B cell (primary cell): ENCODE results near the gene CHD5. TPM values are rescaled to one million over a fixed set of nuclear protein-coding genes. Genes with fewer than 3 reads are reported as not detected.

Source experiments
- ATAC-seq: fragments of 200-7000 bp; cut with Tn5 transposase; one replicate; pipeline ENCODE4 v1.10.0; 2021; ENCODE audit warnings: low read depth, mild to moderate bottlenecking, moderate number of reproducible peaks, moderate library complexity
- CTCF ChIA-PET: fragments of 350-600 bp; sonication (Branson Sonifier 250); formaldehyde crosslinking; loops from one replicate; lab custom pipeline; 2021; ENCODE audit warnings: antibody characterized with exemption, inconsistent platforms; lab: Charles Lee
- POLR2A ChIA-PET: fragments of 350-600 bp; sonication (Branson Sonifier 250); formaldehyde crosslinking; loops from one replicate; lab custom pipeline; 2021; ENCODE audit warnings: antibody characterized with exemption; lab: Charles Lee
- DNase-seq: peaks from one replicate; pipeline ENCODE4 v3.0.0; 2013
- H2AFZ ChIP-seq: 2 replicates; pipeline ENCODE4 v1.6.1; 2012; ENCODE audit warnings: mild to moderate bottlenecking, low read depth, low read length; ENCODE audit not compliant: insufficient read depth, poor library complexity, severe bottlenecking
- H3K27ac ChIP-seq, 2 donors: 1 replicate in 1 of 2; 2 replicates in 1 of 2; pipeline ENCODE4 v1.5.1; 2012 to 2013; ENCODE audit warnings: low read length in 2 of 2, mild to moderate bottlenecking in 2 of 2, moderate library complexity in 1 of 2
- H3K27me3 ChIP-seq, 4 experiments: fragments of 200-600 bp in 1 of 4; sonication (generic) in 1 of 4; replicated peaks in 1 of 4; 1 replicate in 2 of 4; 2 replicates in 2 of 4; pipeline versions ENCODE4 v1.6.1 to v1.7.0; 2013 to 2016; ENCODE audit warnings: low read length in 3 of 4, mild to moderate bottlenecking in 2 of 4, mixed read lengths in 1 of 4, moderate library complexity in 1 of 4; ENCODE audit not compliant: insufficient read depth in 4 of 4, control insufficient read depth in 3 of 4; ENCODE audit errors: control extremely low read depth in 1 of 4
- H3K36me3 ChIP-seq, 2 experiments: replicated peaks in 1 of 2; 1 replicate in 1 of 2; 2 replicates in 1 of 2; pipeline versions ENCODE4 v1.6.1 to v1.7.1; 2013; ENCODE audit warnings: low read length in 1 of 2; ENCODE audit not compliant: insufficient read depth in 2 of 2, control insufficient read depth in 1 of 2; ENCODE audit errors: control extremely low read depth in 1 of 2, extremely low read depth in 1 of 2
- H3K4me1 ChIP-seq, 2 donors: fragments of 200-600 bp in 1 of 2; sonication (generic) in 1 of 2; 1 replicate in 1 of 2; 2 replicates in 1 of 2; pipeline versions ENCODE4 v1.5.1 to v1.6.1; 2013 to 2017; ENCODE audit warnings: low read length in 2 of 2; ENCODE audit not compliant: control insufficient read depth in 2 of 2, insufficient read depth in 2 of 2
- H3K4me2 ChIP-seq: replicated peaks from 2 replicates; pipeline ENCODE3; 2012; ENCODE audit warnings: mild to moderate bottlenecking, low read depth, low read length; ENCODE audit not compliant: poor library complexity, severe bottlenecking
- H3K4me3 ChIP-seq, 5 experiments: fragments of 200-600 bp in 1 of 5; sonication (generic) in 1 of 5; 1 replicate in 3 of 5; 2 replicates in 2 of 5; pipeline versions ENCODE4 v1.5.1 to v1.7.0; 2011 to 2016; ENCODE audit warnings: low read length in 4 of 5, mild to moderate bottlenecking in 4 of 5, low read depth in 2 of 5, control low read depth in 1 of 5, moderate library complexity in 1 of 5; ENCODE audit not compliant: insufficient read depth in 1 of 5; ENCODE audit errors: control extremely low read depth in 1 of 5, extremely low read depth in 1 of 5
- H3K79me2 ChIP-seq: fragments of 200-600 bp; sonication (generic); one replicate; pipeline ENCODE4 v1.6.0; 2016; ENCODE audit warnings: low read length; ENCODE audit not compliant: control insufficient read depth, insufficient read depth
- H3K9ac ChIP-seq: fragments of 200-600 bp; sonication (generic); 2 replicates; pipeline ENCODE4 v1.6.1; 2017; ENCODE audit warnings: mild to moderate bottlenecking, low read length, moderate library complexity
- H3K9me3 ChIP-seq, 3 donors: one replicate each; pipeline versions ENCODE4 v1.6.1 to v1.7.1; 2013; ENCODE audit warnings: low read length in 2 of 3; ENCODE audit not compliant: control insufficient read depth in 2 of 3, insufficient read depth in 1 of 3; ENCODE audit errors: control extremely low read depth in 1 of 3
- H4K20me1 ChIP-seq: 2 replicates; pipeline ENCODE4 v1.6.0; 2012; ENCODE audit warnings: mild to moderate bottlenecking, low read length; ENCODE audit not compliant: insufficient read depth, control insufficient read depth, poor library complexity, severe bottlenecking
- H3K27ac Mint-ChIP-seq: one replicate; pipeline ENCODE4 v1.8.0; 2021; ENCODE audit warnings: mixed read lengths
- H3K27me3 Mint-ChIP-seq: one replicate; pipeline ENCODE4 v1.8.0; 2021; ENCODE audit warnings: mixed read lengths
- H3K4me1 Mint-ChIP-seq: one replicate; pipeline ENCODE4 v1.8.0; 2021; ENCODE audit warnings: mixed read lengths
- H3K4me3 Mint-ChIP-seq: one replicate; pipeline ENCODE4 v1.8.0; 2021; ENCODE audit warnings: mixed read lengths
- H3K9me3 Mint-ChIP-seq: one replicate; pipeline ENCODE4 v1.8.0; 2022; ENCODE audit warnings: mixed read lengths; ENCODE audit not compliant: insufficient read depth
- CTCF ChIP-seq: fragments of 200-600 bp; IDR thresholded peaks from one replicate; pipeline ENCODE4 v1.8.0; 2022; ENCODE audit warnings: antibody characterized with exemption, mild to moderate bottlenecking
- EZH2 ChIP-seq: IDR thresholded peaks from 2 replicates; pipeline ENCODE4 v1.6.1; 2012; ENCODE audit warnings: borderline replicate concordance, low read depth, mild to moderate bottlenecking, moderate library complexity, low read length; ENCODE audit not compliant: insufficient read depth, poor library complexity, severe bottlenecking
- WGBS: methylation state at CpG from one replicate; pipeline ENCODE4 v1.1.5; 2013; ENCODE audit warnings: missing lambda C conversion rate; ENCODE audit not compliant: insufficient coverage; 5-methylcytosine and 5-hydroxymethylcytosine counted together
- intact Hi-C: fragments of 100-400 bp; cut with micrococcal nuclease; formaldehyde crosslinking; loops from one replicate; pipeline ENCODE4 v1.10.0; 2022
- polyA plus RNA-seq: library from polyadenylated mRNA; depleted of rRNA; stranded (reverse); fragments of >200 nt; gene quantifications from 2 replicates; pipeline ENCODE4 v1.2.3, GENCODE V29; 2012
- total RNA-seq, 2 donors: library from RNA; stranded (reverse); fragments of 120-200 nt in 1 of 2; gene quantifications; 1 replicate in 1 of 2; 2 replicates in 1 of 2; pipeline versions ENCODE4 v1.2.3 to v1.2.4, GENCODE V29; 2013 to 2022

Gene CHD5
- total and polyA plus RNA-seq, 2 donors (not counting 1 experiment from before 2014, with no cell fraction given), result 0.18 to 0.20 TPM

- no peak overlapping the region for H2AFZ ChIP-seq
- ATAC-seq, result no peak
- peaks cover 0 to 38% of the 10 kb centered on the region in 2 experiments for H3K36me3 ChIP-seq
- peak overlapping the region; percentile 92 for H3K4me2 ChIP-seq
- no peak for DNase-seq
- Mint-ChIP-seq H3K9me3 (no peaks in the 10 kb centered on the region), H3K27me3 (no peaks in the 10 kb centered on the region), H3K4me3 (peak overlapping the region; percentile 90), H3K27ac (peak overlapping the region; percentile 76), H3K4me1 (peaks cover 39% of the 10 kb centered on the region)
- TF ChIP-seq CTCF, result no peak
- no peak for TF ChIP-seq EZH2
- intact Hi-C loops, result loop anchor here (5.0 to 10.0 kb wide), 2 partner anchors 504 to 587 kb away; partner anchors contain the start of genes CAMTA1 and DNAJC11
- H3K9me3 ChIP-seq, result peaks cover 0 to 4% (median 0%) of the 10 kb centered on the region in 3 donors
- H3K4me1 ChIP-seq, result peaks cover 23 to 24% of the 10 kb centered on the region in 2 donors
- peak overlapping the region in 1 of 2 donors; percentile 83 for H3K27ac ChIP-seq
- H3K9ac ChIP-seq, result peak overlapping the region; percentile 93
- POLR2A ChIA-PET, result no interaction called here
- WGBS, result 70% methylated on average over 3 of the region's 6 CpGs
- peak overlapping the region in 3 of 5 experiments; percentile 78 to 99 (median 89) for H3K4me3 ChIP-seq
- peaks cover 61% of the 10 kb centered on the region for H4K20me1 ChIP-seq
- H3K79me2 ChIP-seq, result peaks cover 79% of the 10 kb centered on the region
- H3K27me3 ChIP-seq, result no peaks in the 10 kb centered on the region
- CTCF ChIA-PET, result interaction anchor here (0.6 kb wide), 1 partner anchor 42 kb away, joined by 3 read pairs; no protein-coding TSS in a partner anchor
These were observed 17.8 kb upstream of the CHD5 start for GRCh38 chr1:6197746-6198427.

DNA sequence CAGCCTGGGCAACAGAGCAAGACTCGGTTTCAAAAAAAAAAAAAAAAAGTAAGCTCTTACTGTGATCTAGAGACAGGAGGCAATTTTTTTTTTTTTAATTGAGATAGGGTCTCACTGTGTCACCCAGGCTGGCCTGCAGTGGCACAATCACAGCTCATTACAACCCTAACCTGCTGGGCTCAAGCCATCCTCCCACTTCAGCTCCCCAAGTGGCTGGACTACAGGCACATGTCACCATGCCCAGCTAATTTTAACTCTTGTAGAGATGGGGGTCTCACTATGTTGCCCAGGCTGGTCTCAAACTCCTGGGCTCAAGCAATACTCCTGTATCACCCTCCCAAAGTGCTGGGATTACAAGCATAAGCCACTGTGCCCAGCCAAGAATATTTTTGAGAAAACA, 11.8 kb upstream of the CHD5 start:
- H3K4me3 ChIP-seq, result no peak overlapping the region
- H3K4me1 ChIP-seq, result no peaks in the 10 kb centered on the region
- ATAC-seq, result no peak
- no peaks in the 10 kb centered on the region for H3K9me3 ChIP-seq
- no peak for DNase-seq
- peaks cover 11% of the 10 kb centered on the region for H3K4me1 Mint-ChIP-seq
- intact Hi-C loops, result loop anchor here (10.0 kb wide), 1 partner anchor 593 kb away; the partner anchor contains the start of gene CAMTA1
- no peak for TF ChIP-seq EZH2
- TF ChIP-seq CTCF, result no peak
- H3K4me3 Mint-ChIP-seq, result no peak overlapping the region
- H3K4me2 ChIP-seq, result no peak overlapping the region
- H3K9ac ChIP-seq, result no peak overlapping the region
- POLR2A ChIA-PET, result no interaction called here
- CTCF ChIA-PET, result interaction anchor here (0.7 kb wide), 1 partner anchor 13 kb away, joined by 3 read pairs; no protein-coding TSS in a partner anchor
- H3K27me3 ChIP-seq, result no peaks in the 10 kb centered on the region
- H3K36me3 ChIP-seq, result peaks cover 7 to 77% of the 10 kb centered on the region in 2 experiments
- H4K20me1 ChIP-seq, result peaks cover 87% of the 10 kb centered on the region
- H3K27me3 Mint-ChIP-seq, result no peaks in the 10 kb centered on the region
- H2AFZ ChIP-seq, result no peak overlapping the region
- H3K79me2 ChIP-seq, result peaks cover 51% of the 10 kb centered on the region
- no peak overlapping the region for H3K27ac Mint-ChIP-seq
- no peaks in the 10 kb centered on the region for H3K9me3 Mint-ChIP-seq
- H3K27ac ChIP-seq, result no peak overlapping the region
- WGBS, result no CpG with 5 or more reads among the region's 1 CpG
